Thyroid gland (tissue), 4 donors: ENCODE results near the gene PPP1R8. TPM values are rescaled to one million over a fixed set of nuclear protein-coding genes. Genes with fewer than 3 reads are reported as not detected.
"Not testable (repeated sequence)": the region's sequence is repeated elsewhere in the genome, so short reads cannot be mapped to it uniquely, and the experiment has no call there.

Experiments
- DNase-seq, 2 donors: peaks; one replicate each; pipeline ENCODE4 v3.0.0-alpha.2; 2019
- H3K27ac ChIP-seq, 3 donors: fragments of 200-600 bp; sonication (generic); 1 replicate in 2 of 3; 2 replicates in 1 of 3; pipeline ENCODE4 v1.5.1; 2016 to 2019; ENCODE audit warnings: mild to moderate bottlenecking in 1 of 3, moderate library complexity in 1 of 3
- H3K27me3 ChIP-seq: fragments of 200-600 bp; sonication (generic); one replicate; pipeline ENCODE4 v1.5.1; 2019
- H3K36me3 ChIP-seq, 2 donors: fragments of 200-600 bp; sonication (generic); one replicate each; pipeline ENCODE4 v1.5.1; 2016 to 2019
- H3K4me1 ChIP-seq, 2 donors: fragments of 200-600 bp; sonication (generic); one replicate each; pipeline ENCODE4 v1.5.1; 2017 to 2019
- H3K4me3 ChIP-seq, 3 donors: fragments of 200-600 bp; sonication (generic); replicated peaks in 1 of 3; 1 replicate in 2 of 3; 2 replicates in 1 of 3; pipeline ENCODE4 v1.5.1; 2016; ENCODE audit warnings: mild to moderate bottlenecking in 1 of 3
- H3K9me3 ChIP-seq: fragments of 200-600 bp; sonication (generic); one replicate; pipeline ENCODE4 v1.5.1; 2017
- POLR2A ChIP-seq, 2 donors: fragments of 450-650 bp; IDR thresholded peaks; one replicate each; pipeline ENCODE4 v1.6.1; 2017; ENCODE audit warnings: antibody characterized with exemption in 2 of 2, mild to moderate bottlenecking in 2 of 2, moderate library complexity in 1 of 2
- WGBS, 2 donors: methylation state at CpG; one replicate each; pipeline ENCODE4 v1.1.5; 2017; 5-methylcytosine and 5-hydroxymethylcytosine counted together
- intact Hi-C: fragments of 100-400 bp; cut with DNase I; formaldehyde crosslinking; loops from one replicate; pipeline ENCODE4 v1.15.1; 2023
- total RNA-seq, 4 donors: library from RNA; depleted of rRNA; stranded (reverse); fragments of >200 nt; gene quantifications; one replicate each; pipeline ENCODE4 v1.2.3, GENCODE V29; 2016
- TF ChIP-seq, protein P1 (sequence below), 6 experiments: fragments of 200-600 bp in 3 of 6; fragments of 450-650 bp in 3 of 6; sonication (generic) in 3 of 6; IDR thresholded peaks; one replicate each; pipeline ENCODE4 v1.5.1; 2016 to 2019; ENCODE audit warnings: antibody characterized with exemption in 6 of 6, mild to moderate bottlenecking in 2 of 6, inconsistent platforms in 1 of 6, moderate library complexity in 1 of 6

PPP1R8 gene
- total RNA-seq, 4 donors from 2014 or later: 29.2 to 34.8 (median 33.1) TPM

DNA sequence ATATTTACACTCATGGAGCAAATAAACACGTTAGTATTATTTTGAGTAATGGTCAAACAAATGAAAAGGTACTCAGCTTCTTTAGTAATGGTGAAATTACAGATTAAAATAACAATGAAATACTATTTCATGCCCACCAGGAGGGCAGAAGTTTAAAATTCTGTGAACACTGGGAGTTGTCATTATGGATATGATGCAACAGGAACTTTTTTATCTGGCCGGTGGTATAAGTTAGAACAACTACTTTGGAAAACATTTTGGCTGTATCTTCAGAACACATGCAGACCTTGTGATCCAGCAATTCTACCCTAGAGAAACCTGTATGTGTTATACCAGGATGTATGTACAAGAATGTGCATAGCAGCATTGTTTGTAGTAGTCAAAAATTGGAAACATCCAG is 23.2 kb upstream of the PPP1R8 start:
- Histone ChIP-seq H3K9me3 (no peaks in the 10 kb centered on the region), H3K27me3 (no peaks in the 10 kb centered on the region), H3K4me3 (no peak overlapping the region), H3K4me1 (peaks cover 0 to under 1% of the 10 kb centered on the region in 2 donors), H3K27ac (no peak overlapping the region), H3K36me3 (peaks cover 25 to 63% of the 10 kb centered on the region in 2 donors)
- intact Hi-C loops: no loop called here
- TF ChIP-seq, protein P1, sequence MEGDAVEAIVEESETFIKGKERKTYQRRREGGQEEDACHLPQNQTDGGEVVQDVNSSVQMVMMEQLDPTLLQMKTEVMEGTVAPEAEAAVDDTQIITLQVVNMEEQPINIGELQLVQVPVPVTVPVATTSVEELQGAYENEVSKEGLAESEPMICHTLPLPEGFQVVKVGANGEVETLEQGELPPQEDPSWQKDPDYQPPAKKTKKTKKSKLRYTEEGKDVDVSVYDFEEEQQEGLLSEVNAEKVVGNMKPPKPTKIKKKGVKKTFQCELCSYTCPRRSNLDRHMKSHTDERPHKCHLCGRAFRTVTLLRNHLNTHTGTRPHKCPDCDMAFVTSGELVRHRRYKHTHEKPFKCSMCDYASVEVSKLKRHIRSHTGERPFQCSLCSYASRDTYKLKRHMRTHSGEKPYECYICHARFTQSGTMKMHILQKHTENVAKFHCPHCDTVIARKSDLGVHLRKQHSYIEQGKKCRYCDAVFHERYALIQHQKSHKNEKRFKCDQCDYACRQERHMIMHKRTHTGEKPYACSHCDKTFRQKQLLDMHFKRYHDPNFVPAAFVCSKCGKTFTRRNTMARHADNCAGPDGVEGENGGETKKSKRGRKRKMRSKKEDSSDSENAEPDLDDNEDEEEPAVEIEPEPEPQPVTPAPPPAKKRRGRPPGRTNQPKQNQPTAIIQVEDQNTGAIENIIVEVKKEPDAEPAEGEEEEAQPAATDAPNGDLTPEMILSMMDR (IDR thresholded peaks at IDR 0.05): no peak
- TF ChIP-seq POLR2A (IDR thresholded peaks at IDR 0.05): no peak
- no peak for DNase-seq
- 78 to 81% methylated on average over 2 of the region's 2 CpGs for WGBS, 2 donors

DNA sequence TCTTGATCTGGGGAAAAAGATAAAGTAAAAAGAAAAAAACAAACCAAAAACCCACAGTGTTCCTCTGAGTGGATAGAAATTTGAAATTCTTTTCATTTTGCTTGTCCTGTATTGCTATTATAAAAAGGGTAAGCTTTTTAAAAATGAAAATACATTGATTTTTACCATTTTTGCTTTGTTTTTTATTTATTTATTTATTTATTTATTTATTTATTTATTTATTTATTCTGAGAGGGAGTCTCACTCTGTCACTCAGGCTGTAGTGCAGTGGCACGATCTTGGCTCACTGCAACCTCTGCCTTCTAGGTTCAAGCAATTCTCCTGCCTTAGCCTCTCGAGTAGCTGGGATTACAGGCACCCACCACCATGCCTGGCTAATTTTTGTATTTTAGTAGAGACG is 22.5 kb upstream of the PPP1R8 start:
- 96 to 98% methylated on average over 3 of the region's 3 CpGs for WGBS, 2 donors
- H3K4me3 ChIP-seq, H3K9me3 ChIP-seq, intact Hi-C loops, DNase-seq, H3K27ac ChIP-seq, H3K27me3 ChIP-seq, H3K4me1 ChIP-seq: not testable (repeated sequence)
- H3K36me3 ChIP-seq: peaks cover 30 to 63% of the 10 kb centered on the region in 2 donors

DNA sequence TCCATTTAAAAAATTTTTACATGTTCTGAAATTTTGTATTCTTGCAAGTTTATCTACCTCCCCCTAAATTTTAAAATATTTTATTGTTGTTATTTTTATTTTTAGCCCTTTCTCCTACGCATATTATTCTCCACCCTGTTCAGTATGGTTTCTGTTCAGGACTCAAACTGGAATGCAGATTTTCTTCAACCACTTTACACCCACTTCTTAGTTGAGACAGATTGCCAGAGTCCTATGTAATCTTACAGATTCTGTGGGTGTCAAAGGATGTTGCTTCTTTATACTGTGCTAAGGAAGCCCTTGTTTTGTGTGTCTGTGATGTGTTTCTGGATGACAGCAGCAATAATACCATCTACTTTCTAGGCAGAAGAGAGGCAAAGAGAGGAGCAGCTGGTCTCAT is 20.7 kb upstream of the PPP1R8 start:
- DNase-seq: no peak
- no peak overlapping the region for H3K4me3 ChIP-seq
- no peak overlapping the region for H3K27ac ChIP-seq
- peaks cover 22 to 61% of the 10 kb centered on the region in 2 donors for H3K36me3 ChIP-seq
- H3K27me3 ChIP-seq: no peaks in the 10 kb centered on the region
- WGBS, 2 donors: 92% methylated on average over 1 of the region's 1 CpG
- no peaks in the 10 kb centered on the region for H3K4me1 ChIP-seq
- intact Hi-C loops: loop anchor here (10.0 kb wide), 1 partner anchor 55 kb away; no protein-coding TSS in a partner anchor
- TF ChIP-seq POLR2A (IDR thresholded peaks at IDR 0.05): no peak
- TF ChIP-seq, protein P1 (IDR thresholded peaks at IDR 0.05): no peak
- no peaks in the 10 kb centered on the region for H3K9me3 ChIP-seq

DNA sequence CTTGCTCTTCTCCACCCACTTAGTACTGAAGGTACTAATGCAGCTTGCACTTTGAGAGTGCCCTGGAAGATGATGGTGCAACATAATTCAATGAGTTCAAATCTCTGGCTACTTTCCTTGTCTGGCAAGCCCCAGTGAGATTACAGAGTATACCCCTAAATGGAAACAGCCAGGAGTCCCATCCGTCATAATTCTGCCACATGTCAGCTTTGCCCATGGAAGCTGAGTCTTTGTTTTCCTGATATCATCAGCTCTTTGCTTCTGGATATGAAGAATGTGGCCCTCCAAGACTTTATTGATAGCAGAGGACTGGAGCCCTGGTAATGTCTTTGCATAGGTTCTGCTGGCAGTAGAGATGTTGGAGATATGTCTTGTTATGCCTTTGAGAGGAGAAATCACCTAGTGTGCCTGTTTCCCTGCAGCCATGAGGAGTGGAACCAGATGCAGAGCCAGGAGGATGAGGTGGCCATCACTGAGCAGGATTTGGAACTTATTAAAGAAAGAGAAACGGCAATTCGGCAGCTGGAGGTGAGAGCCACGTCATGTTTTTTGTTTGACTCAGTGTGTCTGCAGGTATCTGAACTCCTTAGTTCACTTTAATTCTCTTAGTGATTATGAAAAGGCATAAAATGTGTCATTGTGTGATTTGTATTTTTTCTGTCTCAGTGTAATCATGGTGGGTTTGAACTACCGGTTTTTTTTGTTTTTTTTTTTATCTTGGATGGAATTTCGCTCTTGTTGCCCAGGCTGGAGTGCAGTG is 18.7 kb upstream of the PPP1R8 start:
- Histone ChIP-seq H3K4me1 (peaks cover 6 to 8% of the 10 kb centered on the region in 2 donors), H3K4me3 (no peak overlapping the region), H3K9me3 (no peaks in the 10 kb centered on the region), H3K27ac (no peak overlapping the region), H3K27me3 (no peaks in the 10 kb centered on the region), H3K36me3 (peaks cover 25 to 58% of the 10 kb centered on the region in 2 donors)
- no peak for DNase-seq
- 93 to 94% methylated on average over 6 of the region's 6 CpGs for WGBS, 2 donors
- no peak for TF ChIP-seq POLR2A (IDR thresholded peaks at IDR 0.05)
- TF ChIP-seq, protein P1 (IDR thresholded peaks at IDR 0.05): no peak
- intact Hi-C loops: loop anchor here (10.0 kb wide), 1 partner anchor 57 kb away; no protein-coding TSS in a partner anchor

GRCh38 chr1:27816921-27817630 is 13.5 kb upstream of the PPP1R8 start:
- peak overlapping the region; percentile 60 to 79 (median 78) for H3K27ac ChIP-seq
- no peaks in the 10 kb centered on the region for H3K27me3 ChIP-seq
- no peaks in the 10 kb centered on the region for H3K9me3 ChIP-seq
- TF ChIP-seq, protein P1 (IDR thresholded peaks at IDR 0.05): no peak
- TF ChIP-seq POLR2A (IDR thresholded peaks at IDR 0.05): no peak
- 53 to 57% methylated on average over 2 of the region's 2 CpGs for WGBS, 2 donors
- peak; percentile 11 to 45 for DNase-seq
- peaks cover 11 to 21% of the 10 kb centered on the region in 2 donors for H3K4me1 ChIP-seq
- intact Hi-C loops: loop anchor here (10.0 kb wide), 1 partner anchor 62 kb away; no protein-coding TSS in a partner anchor
- peaks cover 48 to 65% of the 10 kb centered on the region in 2 donors for H3K36me3 ChIP-seq
- H3K4me3 ChIP-seq: no peak overlapping the region
